ENCODE data around the gene DDX60.

DDX60 gene

GRCh38 chr4:168208957-168209614 is 109.5 kb downstream of the DDX60 start:
- no peaks in the 10 kb centered on the region for H3K36me3 ChIP-seq
- no peak for TF ChIP-seq CTCF (IDR thresholded peaks at IDR 0.05; ENCODE audit: low read depth, low read length)
- H3K4me1 ChIP-seq = no peaks in the 10 kb centered on the region; the same call in 1 of the 2 replicates
- H3K9me3 ChIP-seq = no peaks in the 10 kb centered on the region; the same call in 1 of the 2 replicates
- no peak overlapping the region for H3K4me3 ChIP-seq (ENCODE audit: low read depth, low read length)
- DNase-seq = no peak
- H3K27me3 ChIP-seq = no peaks in the 10 kb centered on the region

- H3K9me3 ChIP-seq = peaks cover 7% of the 10 kb centered on the region
- DNase-seq = no peak
- H3K4me1 ChIP-seq = no peaks in the 10 kb centered on the region; the same call in 1 of the 2 replicates
- no peak for TF ChIP-seq CTCF (IDR thresholded peaks at IDR 0.05; ENCODE audit: low read depth, low read length)
- no peaks in the 10 kb centered on the region for H3K36me3 ChIP-seq
- no peak overlapping the region for H3K4me3 ChIP-seq (ENCODE audit: low read depth, low read length)
- H3K27me3 ChIP-seq = no peaks in the 10 kb centered on the region
Observed at GRCh38 chr4:168203233-168203911, 115.2 kb downstream of the DDX60 start.

- no peak for DNase-seq
- Histone ChIP-seq H3K27me3 (no peaks in the 10 kb centered on the region), H3K36me3 (no peaks in the 10 kb centered on the region), H3K4me1 (no peaks in the 10 kb centered on the region), H3K4me3 (ENCODE audit: low read depth, low read length) (no peak overlapping the region), H3K9me3 (peaks cover 7% of the 10 kb centered on the region)
- no peak for TF ChIP-seq CTCF (IDR thresholded peaks at IDR 0.05; ENCODE audit: low read depth, low read length)
Observed at GRCh38 chr4:168200685-168201084, 117.9 kb downstream of the DDX60 start.

GRCh38 chr4:168199260-168199957 is 119.1 kb downstream of the DDX60 start:
- Histone ChIP-seq H3K27me3 (no peaks in the 10 kb centered on the region), H3K36me3 (no peaks in the 10 kb centered on the region), H3K4me1 (no peaks in the 10 kb centered on the region), H3K9me3 (peaks cover 7% of the 10 kb centered on the region), H3K4me3 (ENCODE audit: low read depth, low read length) (no peak overlapping the region)
- no peak for DNase-seq
- no peak for TF ChIP-seq CTCF (IDR thresholded peaks at IDR 0.05; ENCODE audit: low read depth, low read length)

GRCh38 chr4:168197926-168198325 is 120.6 kb downstream of the DDX60 start:
- no peaks in the 10 kb centered on the region for H3K36me3 ChIP-seq
- no peak for DNase-seq
- no peaks in the 10 kb centered on the region; the same call in 1 of the 2 replicates for H3K9me3 ChIP-seq
- H3K4me3 ChIP-seq (ENCODE audit: low read depth, low read length) = no peak overlapping the region
- H3K4me1 ChIP-seq = no peaks in the 10 kb centered on the region
- no peaks in the 10 kb centered on the region for H3K27me3 ChIP-seq
- no peak for TF ChIP-seq CTCF (IDR thresholded peaks at IDR 0.05; ENCODE audit: low read depth, low read length)
